ENCODE measurements around the gene DEFB108B.
"Not testable (repeated sequence)": the region's sequence is repeated elsewhere in the genome, so short reads cannot be mapped to it uniquely, and the experiment has no call there.

Gene DEFB108B

GRCh38 chr11:71800335-71800953 is 32.6 kb upstream of the DEFB108B start:
- DNase-seq (ENCODE audit: low read depth): not testable (repeated sequence)
- TF ChIP-seq, protein P1, sequence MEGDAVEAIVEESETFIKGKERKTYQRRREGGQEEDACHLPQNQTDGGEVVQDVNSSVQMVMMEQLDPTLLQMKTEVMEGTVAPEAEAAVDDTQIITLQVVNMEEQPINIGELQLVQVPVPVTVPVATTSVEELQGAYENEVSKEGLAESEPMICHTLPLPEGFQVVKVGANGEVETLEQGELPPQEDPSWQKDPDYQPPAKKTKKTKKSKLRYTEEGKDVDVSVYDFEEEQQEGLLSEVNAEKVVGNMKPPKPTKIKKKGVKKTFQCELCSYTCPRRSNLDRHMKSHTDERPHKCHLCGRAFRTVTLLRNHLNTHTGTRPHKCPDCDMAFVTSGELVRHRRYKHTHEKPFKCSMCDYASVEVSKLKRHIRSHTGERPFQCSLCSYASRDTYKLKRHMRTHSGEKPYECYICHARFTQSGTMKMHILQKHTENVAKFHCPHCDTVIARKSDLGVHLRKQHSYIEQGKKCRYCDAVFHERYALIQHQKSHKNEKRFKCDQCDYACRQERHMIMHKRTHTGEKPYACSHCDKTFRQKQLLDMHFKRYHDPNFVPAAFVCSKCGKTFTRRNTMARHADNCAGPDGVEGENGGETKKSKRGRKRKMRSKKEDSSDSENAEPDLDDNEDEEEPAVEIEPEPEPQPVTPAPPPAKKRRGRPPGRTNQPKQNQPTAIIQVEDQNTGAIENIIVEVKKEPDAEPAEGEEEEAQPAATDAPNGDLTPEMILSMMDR (IDR thresholded peaks at IDR 0.05; ENCODE audit: control insufficient read depth, insufficient read depth, low read depth, low read length, missing control alignments): peak; percentile 81

GRCh38 chr11:71801026-71801425 is 32.0 kb upstream of the DEFB108B start:
- DNase-seq (ENCODE audit: low read depth); H3K4me3 ChIP-seq (ENCODE audit: control insufficient read depth, low read depth, low read length): not testable (repeated sequence)

More at GRCh38 chr11:71800335-71800953, 32.6 kb upstream of the DEFB108B start:
- not testable (repeated sequence) for H3K4me3 ChIP-seq (ENCODE audit: control insufficient read depth, low read depth, low read length)

- H3K4me3 ChIP-seq (ENCODE audit: control insufficient read depth, low read depth, low read length): not testable (repeated sequence)
These were observed 30.1 kb upstream of the DEFB108B start for GRCh38 chr11:71802874-71803273.

DNA sequence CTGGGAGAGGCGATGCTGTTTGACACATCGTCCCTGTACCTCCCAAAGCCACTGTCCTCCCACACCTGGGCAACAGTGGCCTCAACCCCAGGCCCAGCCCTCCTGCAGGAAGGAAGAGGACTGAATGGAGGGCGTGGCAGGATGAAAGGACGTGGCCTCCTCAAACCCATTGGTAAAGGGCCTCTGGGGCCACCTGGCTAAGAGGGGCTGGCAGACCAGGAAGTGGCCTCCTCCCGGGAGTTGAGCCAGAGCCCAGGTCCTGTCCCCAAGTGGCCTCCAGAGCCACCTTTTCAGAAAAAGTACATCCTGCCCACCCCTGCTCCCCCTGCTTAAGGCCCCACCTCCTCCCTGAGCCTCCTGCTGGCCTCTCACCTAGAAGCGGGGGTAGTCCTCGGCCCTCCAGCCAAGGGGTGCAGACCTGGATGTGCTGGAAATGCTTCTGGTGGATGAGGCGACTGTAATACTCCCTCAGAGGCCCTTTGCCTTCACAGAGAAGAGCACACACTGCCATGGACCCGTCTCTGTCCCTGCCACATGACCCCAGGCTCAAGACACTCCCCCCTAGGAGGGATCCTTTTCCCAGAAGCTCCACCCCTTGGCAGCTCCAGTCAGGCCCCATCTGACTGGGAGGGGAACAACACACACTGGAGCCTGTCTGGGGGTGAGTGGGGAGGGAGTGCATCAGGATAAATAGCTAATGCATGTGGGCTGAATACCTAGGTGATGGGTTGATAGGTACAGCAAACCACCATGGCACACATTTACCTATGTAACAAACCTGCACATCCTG is 28.6 kb upstream of the DEFB108B start:
- DNase-seq (ENCODE audit: low read depth); H3K4me3 ChIP-seq (ENCODE audit: control insufficient read depth, low read depth, low read length): not testable (repeated sequence)

More at GRCh38 chr11:71802874-71803273, 30.1 kb upstream of the DEFB108B start:
- DNase-seq (ENCODE audit: low read depth): not testable (repeated sequence)

GRCh38 chr11:71812529-71812928 is 20.5 kb upstream of the DEFB108B start:
- DNase-seq (ENCODE audit: low read depth); H3K4me3 ChIP-seq (ENCODE audit: control insufficient read depth, low read depth, low read length): not testable (repeated sequence)

DNA sequence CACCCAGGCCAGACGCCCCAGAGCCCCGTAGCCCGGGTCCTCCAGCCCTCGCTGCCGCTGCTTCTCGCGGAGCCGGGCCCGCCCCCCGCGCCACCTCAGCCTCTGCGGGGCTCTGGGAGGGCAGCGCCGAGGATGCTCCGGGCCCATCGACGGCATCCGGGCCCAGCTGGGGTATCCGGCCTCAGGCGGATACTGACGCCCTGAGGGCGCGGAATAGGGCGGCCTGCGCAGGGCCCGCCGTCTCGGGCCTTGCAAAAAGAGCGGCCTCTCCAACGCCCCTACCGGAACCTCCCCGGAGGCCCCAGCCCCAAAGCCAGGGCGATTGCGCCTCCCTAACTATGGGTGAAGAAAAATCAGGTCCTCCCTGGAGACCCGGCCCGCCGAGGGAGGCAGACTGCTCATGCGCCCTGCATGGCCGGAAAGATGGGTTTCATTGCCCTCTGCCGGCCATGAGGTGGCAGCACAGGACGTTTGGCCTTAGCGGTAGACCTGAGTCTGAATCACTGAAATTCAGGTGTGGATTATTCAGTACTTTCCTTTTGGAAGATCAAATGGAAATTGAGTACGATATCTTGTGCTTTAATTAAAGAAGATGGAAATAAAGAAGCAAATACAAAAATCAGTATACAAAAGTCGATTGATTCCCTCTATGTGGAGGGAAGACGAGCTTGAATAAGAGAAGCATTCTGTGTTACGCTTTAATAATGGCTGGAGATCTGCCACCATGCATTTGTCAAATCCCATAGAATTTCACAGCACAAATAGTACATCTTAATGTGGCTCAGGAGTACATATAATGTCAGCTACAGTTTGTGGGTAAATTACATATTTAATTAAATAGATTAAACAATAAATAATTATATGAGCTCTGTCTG is 19.3 kb upstream of the DEFB108B start:
- peak overlapping the region; percentile 52 for H3K4me3 ChIP-seq (ENCODE audit: control insufficient read depth, low read depth, low read length)
- DNase-seq (ENCODE audit: low read depth): not testable (repeated sequence)
- TF ChIP-seq, protein P1 (IDR thresholded peaks at IDR 0.05; ENCODE audit: control insufficient read depth, insufficient read depth, low read depth, low read length, missing control alignments): peak; percentile 74

GRCh38 chr11:71821539-71821938 is 11.5 kb upstream of the DEFB108B start:
- DNase-seq (ENCODE audit: low read depth); H3K4me3 ChIP-seq (ENCODE audit: control insufficient read depth, low read depth, low read length): not testable (repeated sequence)

DNA sequence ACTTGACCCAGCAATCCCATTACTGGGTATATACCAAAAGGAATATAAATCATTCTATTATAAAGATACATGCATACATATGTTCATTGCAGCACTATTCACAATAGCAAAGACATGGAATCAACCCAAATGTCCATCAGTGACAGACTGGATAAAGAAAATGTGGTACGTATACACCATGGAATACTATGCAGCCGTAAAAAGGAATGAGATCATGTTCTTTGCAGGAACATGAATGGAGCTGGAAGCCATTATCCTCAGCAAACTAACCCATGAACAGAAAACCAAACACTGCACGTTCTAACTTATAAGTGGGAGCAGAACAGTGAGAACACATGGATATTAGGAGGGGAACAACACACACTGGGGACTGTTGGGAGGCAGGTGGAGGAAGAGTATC is 3.8 kb upstream of the DEFB108B start:
- not testable (repeated sequence) for H3K4me3 ChIP-seq (ENCODE audit: control insufficient read depth, low read depth, low read length); DNase-seq (ENCODE audit: low read depth)

DNA sequence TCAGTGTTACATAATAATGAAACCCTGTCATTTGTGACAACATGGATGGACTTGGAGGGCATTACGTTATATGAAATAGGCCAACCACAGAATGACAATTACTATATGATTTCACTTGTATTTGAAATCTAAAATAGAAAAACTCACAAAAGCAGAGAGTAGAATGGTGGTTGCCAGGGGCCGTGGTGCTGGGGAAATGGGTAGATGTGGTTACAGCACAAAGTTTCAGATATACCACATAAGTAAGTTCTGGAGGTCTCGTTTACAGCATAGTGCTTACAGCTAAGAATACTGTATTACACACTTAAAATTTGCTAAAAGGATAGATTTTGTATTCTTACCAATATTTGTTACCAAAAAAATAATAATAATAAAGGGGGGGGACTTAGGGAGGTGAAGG is 3.3 kb upstream of the DEFB108B start:
- H3K4me3 ChIP-seq (ENCODE audit: control insufficient read depth, low read depth, low read length); DNase-seq (ENCODE audit: low read depth): not testable (repeated sequence)

- DNase-seq (ENCODE audit: low read depth): not testable (repeated sequence)
These were observed 9.7 kb downstream of the DEFB108B start for GRCh38 chr11:71842720-71843119.

GRCh38 chr11:71843355-71843754 is 10.4 kb downstream of the DEFB108B start:
- not testable (repeated sequence) for H3K4me3 ChIP-seq (ENCODE audit: control insufficient read depth, low read depth, low read length); DNase-seq (ENCODE audit: low read depth)

More at GRCh38 chr11:71842720-71843119, 9.7 kb downstream of the DEFB108B start:
- not testable (repeated sequence) for H3K4me3 ChIP-seq (ENCODE audit: control insufficient read depth, low read depth, low read length)
